ENCODE data around the gene RNF150.

The RNF150 gene

GRCh38 chr4:140903522-140904475, 229.5 kb downstream of the RNF150 start:
- no peak overlapping the region for H3K4me3 ChIP-seq (ENCODE audit: low read depth in 1 of 2, low read length in 2 of 2)
- H3K27me3 ChIP-seq (ENCODE audit: low read depth, low read length): no peaks in the 10 kb centered on the region
- H3K9me3 ChIP-seq (ENCODE audit: control insufficient read depth in 1 of 2, low read length in 2 of 2): no peaks in the 10 kb centered on the region
- H3K27ac ChIP-seq (ENCODE audit: low read length): no peak overlapping the region
- peaks cover 0 to 33% of the 10 kb centered on the region in 2 donors for H3K4me1 ChIP-seq (ENCODE audit: control insufficient read depth in 1 of 2, insufficient read depth in 2 of 2, low read length in 2 of 2)
- no peaks in the 10 kb centered on the region for H3K36me3 ChIP-seq (ENCODE audit: control insufficient read depth in 1 of 2, insufficient read depth in 2 of 2, low read length in 2 of 2)

- H3K36me3 ChIP-seq (ENCODE audit: control insufficient read depth in 1 of 2, insufficient read depth in 2 of 2, low read length in 2 of 2): no peaks in the 10 kb centered on the region
- peaks cover 0 to 25% of the 10 kb centered on the region in 2 donors for H3K4me1 ChIP-seq (ENCODE audit: control insufficient read depth in 1 of 2, insufficient read depth in 2 of 2, low read length in 2 of 2)
- H3K27ac ChIP-seq (ENCODE audit: low read length): no peak overlapping the region
- H3K27me3 ChIP-seq (ENCODE audit: low read depth, low read length): no peaks in the 10 kb centered on the region
- H3K9me3 ChIP-seq (ENCODE audit: control insufficient read depth in 1 of 2, low read length in 2 of 2): no peaks in the 10 kb centered on the region
- no peak overlapping the region for H3K4me3 ChIP-seq (ENCODE audit: low read depth in 1 of 2, low read length in 2 of 2)
Measured at GRCh38 chr4:140901736-140902336, 231.4 kb downstream of the RNF150 start.

DNA sequence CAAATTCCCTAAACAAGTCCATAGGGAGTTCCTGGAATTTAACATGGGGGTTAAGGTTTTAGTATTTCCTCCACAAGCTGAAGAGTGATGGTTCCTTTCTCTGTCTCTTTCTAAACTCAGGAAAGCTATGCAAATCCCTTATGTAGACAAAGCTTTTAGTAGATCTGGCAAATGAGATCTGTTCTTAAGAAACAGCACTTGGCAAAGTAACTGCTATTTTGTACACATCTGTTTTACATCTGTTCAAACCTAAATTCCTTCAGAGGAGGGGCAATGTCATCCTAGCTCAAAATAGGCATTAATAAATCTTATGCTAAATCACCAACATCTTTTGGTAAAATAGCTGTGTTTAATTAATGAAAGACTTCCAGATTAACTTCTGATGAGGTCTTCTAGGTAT, 239.3 kb downstream of the RNF150 start:
- H3K36me3 ChIP-seq (ENCODE audit: control insufficient read depth in 1 of 2, insufficient read depth in 2 of 2, low read length in 2 of 2): no peaks in the 10 kb centered on the region
- no peaks in the 10 kb centered on the region for H3K9me3 ChIP-seq (ENCODE audit: control insufficient read depth in 1 of 2, low read length in 2 of 2)
- H3K4me3 ChIP-seq (ENCODE audit: low read depth in 1 of 2, low read length in 2 of 2): no peak overlapping the region
- H3K4me1 ChIP-seq (ENCODE audit: control insufficient read depth in 1 of 2, insufficient read depth in 2 of 2, low read length in 2 of 2): peaks cover 0 to 30% of the 10 kb centered on the region in 2 donors
- H3K27me3 ChIP-seq (ENCODE audit: low read depth, low read length): no peaks in the 10 kb centered on the region
- no peak overlapping the region for H3K27ac ChIP-seq (ENCODE audit: low read length)

GRCh38 chr4:140888054-140888453, 245.2 kb downstream of the RNF150 start:
- Histone ChIP-seq H3K4me3 (ENCODE audit: low read depth in 1 of 2, low read length in 2 of 2) (no peak overlapping the region), H3K27me3 (ENCODE audit: low read depth, low read length) (no peaks in the 10 kb centered on the region), H3K9me3 (ENCODE audit: control insufficient read depth in 1 of 2, low read length in 2 of 2) (no peaks in the 10 kb centered on the region), H3K27ac (ENCODE audit: low read length) (no peak overlapping the region), H3K4me1 (ENCODE audit: control insufficient read depth in 1 of 2, insufficient read depth in 2 of 2, low read length in 2 of 2) (peaks cover 0 to 16% of the 10 kb centered on the region in 2 donors), H3K36me3 (ENCODE audit: control insufficient read depth in 1 of 2, insufficient read depth in 2 of 2, low read length in 2 of 2) (no peaks in the 10 kb centered on the region)

DNA sequence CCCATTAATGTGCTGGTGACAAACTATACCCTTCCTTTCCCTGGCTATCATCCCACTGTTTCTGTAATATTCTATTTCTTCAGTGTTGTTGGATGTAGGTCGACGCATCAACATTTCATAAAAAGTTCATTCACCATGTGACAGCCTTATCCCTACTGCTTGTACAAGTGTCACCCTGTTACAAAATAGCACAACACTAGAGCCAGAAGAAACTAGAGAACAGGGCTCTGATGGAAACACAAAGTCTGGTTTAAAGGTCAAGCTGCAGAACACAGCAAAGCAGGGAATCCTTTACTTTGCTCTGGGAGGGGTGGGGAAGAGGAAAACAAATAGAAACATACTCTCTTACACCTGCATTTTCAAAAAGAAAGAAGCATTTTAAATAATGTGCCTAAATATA, 245.8 kb downstream of the RNF150 start:
- Histone ChIP-seq H3K4me3 (ENCODE audit: low read depth in 1 of 2, low read length in 2 of 2) (no peak overlapping the region), H3K27ac (ENCODE audit: low read length) (no peak overlapping the region), H3K27me3 (ENCODE audit: low read depth, low read length) (no peaks in the 10 kb centered on the region)

GRCh38 chr4:140884431-140885058, 248.7 kb downstream of the RNF150 start:
- H3K27ac ChIP-seq (ENCODE audit: low read length): no peak overlapping the region
- no peaks in the 10 kb centered on the region for H3K27me3 ChIP-seq (ENCODE audit: low read depth, low read length)
- H3K9me3 ChIP-seq (ENCODE audit: control insufficient read depth in 1 of 2, low read length in 2 of 2): no peaks in the 10 kb centered on the region
- H3K36me3 ChIP-seq (ENCODE audit: control insufficient read depth in 1 of 2, insufficient read depth in 2 of 2, low read length in 2 of 2): no peaks in the 10 kb centered on the region
- peaks cover 0 to 9% of the 10 kb centered on the region in 2 donors for H3K4me1 ChIP-seq (ENCODE audit: control insufficient read depth in 1 of 2, insufficient read depth in 2 of 2, low read length in 2 of 2)
- no peak overlapping the region for H3K4me3 ChIP-seq (ENCODE audit: low read depth in 1 of 2, low read length in 2 of 2)

More for the DNA sequence above, 245.8 kb downstream of the RNF150 start:
- peaks cover 0 to 10% of the 10 kb centered on the region in 2 donors for H3K4me1 ChIP-seq (ENCODE audit: control insufficient read depth in 1 of 2, insufficient read depth in 2 of 2, low read length in 2 of 2)
- H3K36me3 ChIP-seq (ENCODE audit: control insufficient read depth in 1 of 2, insufficient read depth in 2 of 2, low read length in 2 of 2): no peaks in the 10 kb centered on the region
- H3K9me3 ChIP-seq (ENCODE audit: control insufficient read depth in 1 of 2, low read length in 2 of 2): no peaks in the 10 kb centered on the region

- no peaks in the 10 kb centered on the region for H3K36me3 ChIP-seq (ENCODE audit: control insufficient read depth in 1 of 2, insufficient read depth in 2 of 2, low read length in 2 of 2)
- no peak overlapping the region for H3K27ac ChIP-seq (ENCODE audit: low read length)
- peaks cover 0 to 4% of the 10 kb centered on the region in 2 donors for H3K4me1 ChIP-seq (ENCODE audit: control insufficient read depth in 1 of 2, insufficient read depth in 2 of 2, low read length in 2 of 2)
- H3K27me3 ChIP-seq (ENCODE audit: low read depth, low read length): no peaks in the 10 kb centered on the region
- H3K9me3 ChIP-seq (ENCODE audit: control insufficient read depth in 1 of 2, low read length in 2 of 2): no peaks in the 10 kb centered on the region
- no peak overlapping the region for H3K4me3 ChIP-seq (ENCODE audit: low read depth in 1 of 2, low read length in 2 of 2)
Measured at GRCh38 chr4:140877781-140878180, 255.5 kb downstream of the RNF150 start.

GRCh38 chr4:140876615-140877364, 256.5 kb downstream of the RNF150 start:
- Histone ChIP-seq H3K4me1 (ENCODE audit: control insufficient read depth in 1 of 2, insufficient read depth in 2 of 2, low read length in 2 of 2) (peaks cover 0 to 9% of the 10 kb centered on the region in 2 donors), H3K36me3 (ENCODE audit: control insufficient read depth in 1 of 2, insufficient read depth in 2 of 2, low read length in 2 of 2) (no peaks in the 10 kb centered on the region), H3K27ac (ENCODE audit: low read length) (no peak overlapping the region), H3K4me3 (ENCODE audit: low read depth in 1 of 2, low read length in 2 of 2) (no peak overlapping the region), H3K27me3 (ENCODE audit: low read depth, low read length) (no peaks in the 10 kb centered on the region), H3K9me3 (ENCODE audit: control insufficient read depth in 1 of 2, low read length in 2 of 2) (no peaks in the 10 kb centered on the region)

GRCh38 chr4:140875746-140876452, 257.4 kb downstream of the RNF150 start:
- Histone ChIP-seq H3K27me3 (ENCODE audit: low read depth, low read length) (no peaks in the 10 kb centered on the region), H3K36me3 (ENCODE audit: control insufficient read depth in 1 of 2, insufficient read depth in 2 of 2, low read length in 2 of 2) (no peaks in the 10 kb centered on the region), H3K9me3 (ENCODE audit: control insufficient read depth in 1 of 2, low read length in 2 of 2) (no peaks in the 10 kb centered on the region), H3K4me1 (ENCODE audit: control insufficient read depth in 1 of 2, insufficient read depth in 2 of 2, low read length in 2 of 2) (peaks cover 0 to 17% of the 10 kb centered on the region in 2 donors), H3K4me3 (ENCODE audit: low read depth in 1 of 2, low read length in 2 of 2) (no peak overlapping the region), H3K27ac (ENCODE audit: low read length) (no peak overlapping the region)

DNA sequence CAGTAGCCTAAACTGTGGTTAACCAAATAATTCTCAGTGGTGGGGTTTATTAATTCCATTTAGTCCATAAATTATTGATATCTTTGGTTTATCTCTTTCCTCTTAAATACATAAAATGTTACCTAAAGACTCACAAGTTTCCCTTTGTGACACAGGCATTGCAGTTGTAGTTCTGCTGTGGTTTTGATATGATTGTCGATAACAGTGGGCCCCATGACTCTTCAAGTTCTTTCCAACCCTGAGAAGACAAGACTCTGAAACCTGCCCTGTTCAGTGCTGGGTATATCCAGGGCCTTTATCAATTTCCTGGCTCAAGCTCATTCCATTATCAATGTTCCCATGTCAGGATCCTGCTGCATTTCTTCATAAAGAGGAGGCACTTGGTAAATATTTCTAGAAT, 259.2 kb downstream of the RNF150 start:
- H3K9me3 ChIP-seq (ENCODE audit: control insufficient read depth in 1 of 2, low read length in 2 of 2): no peaks in the 10 kb centered on the region
- H3K27me3 ChIP-seq (ENCODE audit: low read depth, low read length): no peaks in the 10 kb centered on the region
- peaks cover 0 to 19% of the 10 kb centered on the region in 2 donors for H3K4me1 ChIP-seq (ENCODE audit: control insufficient read depth in 1 of 2, insufficient read depth in 2 of 2, low read length in 2 of 2)
- no peak overlapping the region for H3K27ac ChIP-seq (ENCODE audit: low read length)
- H3K4me3 ChIP-seq (ENCODE audit: low read depth in 1 of 2, low read length in 2 of 2): no peak overlapping the region
- no peaks in the 10 kb centered on the region for H3K36me3 ChIP-seq (ENCODE audit: control insufficient read depth in 1 of 2, insufficient read depth in 2 of 2, low read length in 2 of 2)
